Measurements from ENCODE around the gene TPCN1. TPM values are rescaled to one million over a fixed set of nuclear protein-coding genes. Genes with fewer than 3 reads are reported as not detected.

The TPCN1 gene
- total RNA-seq, 4 donors from 2014 or later = 16.5 to 38.4 (median 28.8) TPM

GRCh38 chr12:113230315-113231234 lies 9.3 kb downstream of the TPCN1 start:
- intact Hi-C loops (cut with DNase I; ENCODE audit: low total_unique reads) = no loop called here
- no peak for DNase-seq (ENCODE audit: low spot score in 2 of 2)
- no peak for TF ChIP-seq POLR2A (IDR thresholded peaks at IDR 0.05)
- TF ChIP-seq, protein P1, sequence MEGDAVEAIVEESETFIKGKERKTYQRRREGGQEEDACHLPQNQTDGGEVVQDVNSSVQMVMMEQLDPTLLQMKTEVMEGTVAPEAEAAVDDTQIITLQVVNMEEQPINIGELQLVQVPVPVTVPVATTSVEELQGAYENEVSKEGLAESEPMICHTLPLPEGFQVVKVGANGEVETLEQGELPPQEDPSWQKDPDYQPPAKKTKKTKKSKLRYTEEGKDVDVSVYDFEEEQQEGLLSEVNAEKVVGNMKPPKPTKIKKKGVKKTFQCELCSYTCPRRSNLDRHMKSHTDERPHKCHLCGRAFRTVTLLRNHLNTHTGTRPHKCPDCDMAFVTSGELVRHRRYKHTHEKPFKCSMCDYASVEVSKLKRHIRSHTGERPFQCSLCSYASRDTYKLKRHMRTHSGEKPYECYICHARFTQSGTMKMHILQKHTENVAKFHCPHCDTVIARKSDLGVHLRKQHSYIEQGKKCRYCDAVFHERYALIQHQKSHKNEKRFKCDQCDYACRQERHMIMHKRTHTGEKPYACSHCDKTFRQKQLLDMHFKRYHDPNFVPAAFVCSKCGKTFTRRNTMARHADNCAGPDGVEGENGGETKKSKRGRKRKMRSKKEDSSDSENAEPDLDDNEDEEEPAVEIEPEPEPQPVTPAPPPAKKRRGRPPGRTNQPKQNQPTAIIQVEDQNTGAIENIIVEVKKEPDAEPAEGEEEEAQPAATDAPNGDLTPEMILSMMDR (IDR thresholded peaks at IDR 0.05) = no peak
- 92 to 96% methylated on average over 15 of the region's 15 CpGs for WGBS, 2 donors
- H3K4me3 ChIP-seq (ENCODE audit: low read depth, poor library complexity, severe bottlenecking) = no peak overlapping the region

DNA sequence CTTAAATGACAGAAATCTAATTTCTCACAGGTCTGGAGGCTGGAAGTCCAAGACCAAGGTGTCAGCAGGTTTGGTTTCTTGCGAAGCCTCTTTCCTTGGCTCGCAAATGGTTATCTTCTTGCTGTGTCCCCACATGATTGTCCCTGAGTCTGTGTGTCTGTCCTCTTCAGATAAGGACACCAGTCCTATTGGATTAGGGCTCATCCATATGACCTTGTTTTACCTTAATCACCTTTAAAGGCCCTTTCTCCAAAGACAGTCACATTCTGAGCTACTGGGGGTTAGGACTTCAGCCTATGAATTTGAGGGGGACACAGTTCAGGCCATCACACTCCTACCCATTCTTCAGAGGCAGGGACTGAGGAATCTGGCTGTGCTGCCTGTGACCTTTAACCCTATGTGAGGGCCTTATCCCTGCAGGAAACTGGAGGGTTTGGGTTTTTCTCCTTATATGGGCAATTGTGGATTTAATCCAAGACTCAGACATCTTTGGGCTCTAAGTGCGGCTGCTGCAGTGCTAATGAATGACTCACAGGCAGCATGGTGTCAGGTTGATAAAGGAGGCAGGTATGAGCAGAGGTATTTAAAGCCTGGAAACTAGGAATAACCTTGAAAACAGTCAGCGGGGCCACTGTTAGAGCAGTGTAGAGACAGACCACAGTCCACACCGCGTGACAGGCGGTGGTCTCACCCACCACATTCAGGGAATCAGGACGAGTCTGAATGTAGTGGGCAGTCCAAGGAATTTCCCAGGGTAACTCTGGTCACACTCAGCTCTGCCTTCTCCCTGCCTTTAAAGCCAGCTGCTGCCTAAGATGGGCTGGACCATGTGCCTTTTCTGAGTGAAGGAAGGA lies 10.2 kb downstream of the TPCN1 start:
- intact Hi-C loops (cut with DNase I; ENCODE audit: low total_unique reads) = no loop called here
- DNase-seq (ENCODE audit: low spot score in 2 of 2) = no peak
- WGBS, 2 donors = 85 to 88% methylated on average over 8 of the region's 8 CpGs
- no peak for TF ChIP-seq POLR2A (IDR thresholded peaks at IDR 0.05)
- TF ChIP-seq, protein P1 (IDR thresholded peaks at IDR 0.05) = no peak
- no peak overlapping the region for H3K4me3 ChIP-seq (ENCODE audit: low read depth, poor library complexity, severe bottlenecking)

- H3K4me3 ChIP-seq (ENCODE audit: low read depth, poor library complexity, severe bottlenecking) = no peak overlapping the region
- TF ChIP-seq, protein P1 (IDR thresholded peaks at IDR 0.05) = no peak
- no peak for TF ChIP-seq POLR2A (IDR thresholded peaks at IDR 0.05)
- no peak for DNase-seq (ENCODE audit: low spot score in 2 of 2)
- 89 to 95% methylated on average over 12 to 18 of the region's 18 CpGs for WGBS, 2 donors
- intact Hi-C loops (cut with DNase I; ENCODE audit: low total_unique reads) = no loop called here
Observed at GRCh38 chr12:113232089-113232839, 11.0 kb downstream of the TPCN1 start.

- TF ChIP-seq, protein P1 (IDR thresholded peaks at IDR 0.05) = no peak
- TF ChIP-seq POLR2A (IDR thresholded peaks at IDR 0.05) = no peak
- DNase-seq (ENCODE audit: low spot score in 2 of 2) = peak; percentile 43 to 92
- no peak overlapping the region for H3K4me3 ChIP-seq (ENCODE audit: low read depth, poor library complexity, severe bottlenecking)
- WGBS, 2 donors = 58 to 86% methylated on average over 23 to 25 of the region's 25 CpGs
- intact Hi-C loops (cut with DNase I; ENCODE audit: low total_unique reads) = no loop called here
Observed at GRCh38 chr12:113232840-113233585, 11.7 kb downstream of the TPCN1 start.

GRCh38 chr12:113233967-113234366 lies 12.7 kb downstream of the TPCN1 start:
- no peak for TF ChIP-seq POLR2A (IDR thresholded peaks at IDR 0.05)
- TF ChIP-seq, protein P1 (IDR thresholded peaks at IDR 0.05) = no peak
- no peak for DNase-seq (ENCODE audit: low spot score in 2 of 2)
- 96 to 97% methylated on average over 4 of the region's 4 CpGs for WGBS, 2 donors
- no peak overlapping the region for H3K4me3 ChIP-seq (ENCODE audit: low read depth, poor library complexity, severe bottlenecking)
- intact Hi-C loops (cut with DNase I; ENCODE audit: low total_unique reads) = no loop called here
